Activated CD4-positive, alpha-beta T cell treated with anti-CD3 and anti-CD28 coated beads, Interleukin-2, amount 50 U/mL, for 24 hours (primary cell): ENCODE results near the gene TCF3.

Experiments used
- DNase-seq, 2 donors: peaks; one replicate each; pipeline ENCODE4 v3.0.0-alpha.2; 2020; ENCODE audit warnings: low read depth in 1 of 2, low spot score in 1 of 2

The TCF3 gene

GRCh38 chr19:1612114-1613086, 40.0 kb downstream of the TCF3 start:
- no peak for DNase-seq

- DNase-seq = no peak
Measured at GRCh38 chr19:1611353-1611752, 41.1 kb downstream of the TCF3 start.

GRCh38 chr19:1610579-1610978, 41.8 kb downstream of the TCF3 start:
- no peak for DNase-seq

- no peak for DNase-seq
Measured at GRCh38 chr19:1609680-1610474, 42.5 kb downstream of the TCF3 start.

GRCh38 chr19:1609103-1609396, 43.4 kb downstream of the TCF3 start:
- DNase-seq = no peak

GRCh38 chr19:1608359-1609102, 43.9 kb downstream of the TCF3 start:
- peak in 1 of 2 donors; percentile 9 for DNase-seq

GRCh38 chr19:1606138-1606651, 46.2 kb downstream of the TCF3 start:
- DNase-seq = no peak

GRCh38 chr19:1605236-1606137, 46.9 kb downstream of the TCF3 start, which contains the start of gene UQCR11:
UQCR11 (minus strand) TSS chr19:1605462; CDS start chr19:1605409, 53 bp downstream.
- peak; percentile 81 to 91 for DNase-seq

GRCh38 chr19:1602091-1602707, 50.2 kb downstream of the TCF3 start:
- DNase-seq = no peak

GRCh38 chr19:1601613-1602064, 50.8 kb downstream of the TCF3 start:
- DNase-seq = no peak

- DNase-seq = no peak
Measured at GRCh38 chr19:1599460-1599846, 53.0 kb downstream of the TCF3 start.

- DNase-seq = no peak
Measured at GRCh38 chr19:1598777-1599459, 53.5 kb downstream of the TCF3 start.

- no peak for DNase-seq
Measured at GRCh38 chr19:1593501-1593772, 59.0 kb downstream of the TCF3 start.

- DNase-seq = peak; percentile 73 to 75
Measured at GRCh38 chr19:1592755-1593500, 59.5 kb downstream of the TCF3 start, which contains the start of gene MBD3. MBD3 (minus strand) TSS chr19:1592865; CDS start chr19:1592631, 234 bp downstream.

- peak; percentile 69 to 78 for DNase-seq
Measured at GRCh38 chr19:1592024-1592754, 60.2 kb downstream of the TCF3 start.

- DNase-seq = no peak
Measured at GRCh38 chr19:1591421-1592023, 60.9 kb downstream of the TCF3 start.

GRCh38 chr19:1590641-1591397, 61.6 kb downstream of the TCF3 start:
- DNase-seq = peak in 1 of 2 donors; percentile 17
